ENCODE data around the gene POLR3G.

Gene POLR3G

DNA sequence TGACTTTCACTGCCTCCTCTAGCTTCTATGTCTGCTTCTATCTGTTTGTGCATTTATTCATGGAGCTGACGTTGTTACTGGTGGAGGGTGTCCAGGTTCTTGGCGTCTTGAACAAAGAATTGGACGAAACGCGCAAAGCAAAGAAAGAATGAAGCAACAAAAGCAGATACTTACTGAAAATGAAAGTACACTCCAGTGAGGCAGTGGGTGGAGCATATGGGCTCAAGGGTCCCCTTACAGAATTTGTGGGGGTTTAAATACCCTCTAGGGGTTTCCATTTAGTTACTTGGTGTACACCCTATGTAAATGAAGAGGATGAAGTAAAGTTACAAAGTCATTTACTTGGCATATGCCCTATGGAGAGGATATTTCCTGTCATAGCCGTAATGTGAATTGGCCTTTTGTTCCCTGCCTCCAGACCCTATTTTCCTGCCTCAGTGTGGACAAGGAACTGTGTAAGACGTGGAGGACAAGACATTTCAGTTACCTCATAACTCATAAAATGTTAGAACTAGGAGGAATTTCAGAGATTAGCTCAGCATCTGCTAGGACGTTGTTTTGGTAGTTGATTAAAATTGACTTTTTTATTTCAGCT lies 3.1 kb downstream of the POLR3G start:
- DNase-seq (ENCODE audit: extremely low read depth, low read depth) = no peak
- TF ChIP-seq, protein P1, sequence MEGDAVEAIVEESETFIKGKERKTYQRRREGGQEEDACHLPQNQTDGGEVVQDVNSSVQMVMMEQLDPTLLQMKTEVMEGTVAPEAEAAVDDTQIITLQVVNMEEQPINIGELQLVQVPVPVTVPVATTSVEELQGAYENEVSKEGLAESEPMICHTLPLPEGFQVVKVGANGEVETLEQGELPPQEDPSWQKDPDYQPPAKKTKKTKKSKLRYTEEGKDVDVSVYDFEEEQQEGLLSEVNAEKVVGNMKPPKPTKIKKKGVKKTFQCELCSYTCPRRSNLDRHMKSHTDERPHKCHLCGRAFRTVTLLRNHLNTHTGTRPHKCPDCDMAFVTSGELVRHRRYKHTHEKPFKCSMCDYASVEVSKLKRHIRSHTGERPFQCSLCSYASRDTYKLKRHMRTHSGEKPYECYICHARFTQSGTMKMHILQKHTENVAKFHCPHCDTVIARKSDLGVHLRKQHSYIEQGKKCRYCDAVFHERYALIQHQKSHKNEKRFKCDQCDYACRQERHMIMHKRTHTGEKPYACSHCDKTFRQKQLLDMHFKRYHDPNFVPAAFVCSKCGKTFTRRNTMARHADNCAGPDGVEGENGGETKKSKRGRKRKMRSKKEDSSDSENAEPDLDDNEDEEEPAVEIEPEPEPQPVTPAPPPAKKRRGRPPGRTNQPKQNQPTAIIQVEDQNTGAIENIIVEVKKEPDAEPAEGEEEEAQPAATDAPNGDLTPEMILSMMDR (IDR thresholded peaks at IDR 0.05; ENCODE audit: low read depth, low read length, missing control alignments) = no peak
- no peak overlapping the region for H3K4me3 ChIP-seq (replicated peaks; ENCODE audit: low read depth, low read length)

DNA sequence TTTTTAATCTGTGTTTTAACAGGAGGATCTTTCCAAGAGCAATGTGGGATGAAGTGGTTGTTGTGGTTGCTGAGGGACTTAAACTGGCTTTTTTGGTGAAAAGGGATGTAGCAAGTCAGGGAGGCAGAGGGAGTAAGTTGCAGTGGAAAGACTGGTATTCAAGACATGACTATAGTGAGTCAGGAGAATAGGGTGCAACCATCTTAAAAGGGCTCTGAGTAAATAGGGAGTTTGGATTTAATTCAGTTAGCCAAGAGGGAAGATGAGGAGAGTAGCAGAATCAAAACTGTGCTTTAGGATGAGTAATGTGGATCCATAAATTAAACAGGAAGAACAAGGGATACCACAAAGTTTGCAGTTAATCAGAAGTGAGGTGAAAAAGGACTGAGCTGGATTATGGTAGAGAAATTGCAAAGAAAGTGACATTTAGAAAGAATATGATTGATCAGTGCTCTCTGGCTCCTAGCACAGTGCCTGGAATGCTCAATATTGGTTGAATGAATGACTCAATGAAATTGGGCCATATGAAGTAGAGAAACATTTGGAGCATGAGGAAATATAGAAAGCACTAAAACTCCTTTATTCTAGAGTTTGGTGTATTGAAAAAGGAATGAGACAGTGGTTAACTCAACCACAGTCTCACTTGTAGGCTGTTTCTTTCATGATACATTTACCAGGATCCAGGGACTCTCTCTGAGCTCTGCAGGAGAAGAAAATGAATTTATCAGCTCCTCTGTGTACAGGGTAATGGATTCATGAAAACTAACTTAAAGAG lies 5.1 kb downstream of the POLR3G start:
- TF ChIP-seq, protein P1 (IDR thresholded peaks at IDR 0.05; ENCODE audit: low read depth, low read length, missing control alignments) = no peak
- H3K4me3 ChIP-seq (replicated peaks; ENCODE audit: low read depth, low read length) = no peak overlapping the region
- no peak for DNase-seq (ENCODE audit: extremely low read depth, low read depth)

DNA sequence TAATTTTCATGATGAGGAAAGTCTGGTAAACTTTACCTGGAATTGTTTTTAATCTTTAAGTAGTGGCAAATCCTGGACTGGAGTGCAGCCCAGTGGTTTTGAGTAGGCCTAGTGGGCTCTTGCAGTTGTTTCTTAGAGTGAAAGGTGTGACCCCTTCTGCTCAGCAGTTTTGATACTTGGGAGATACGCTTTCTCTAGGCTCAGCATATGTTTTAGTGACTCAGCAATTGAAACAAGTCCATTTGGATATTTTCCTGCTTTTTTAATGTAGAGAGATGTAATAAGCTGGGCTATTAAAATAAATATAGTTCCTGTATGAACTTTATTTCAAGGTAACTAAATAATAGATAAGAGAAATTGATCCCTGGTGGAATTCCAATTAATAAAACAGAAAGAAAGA lies 6.0 kb downstream of the POLR3G start:
- no peak for DNase-seq (ENCODE audit: extremely low read depth, low read depth)
- no peak overlapping the region for H3K4me3 ChIP-seq (replicated peaks; ENCODE audit: low read depth, low read length)
- TF ChIP-seq, protein P1 (IDR thresholded peaks at IDR 0.05; ENCODE audit: low read depth, low read length, missing control alignments) = no peak

DNA sequence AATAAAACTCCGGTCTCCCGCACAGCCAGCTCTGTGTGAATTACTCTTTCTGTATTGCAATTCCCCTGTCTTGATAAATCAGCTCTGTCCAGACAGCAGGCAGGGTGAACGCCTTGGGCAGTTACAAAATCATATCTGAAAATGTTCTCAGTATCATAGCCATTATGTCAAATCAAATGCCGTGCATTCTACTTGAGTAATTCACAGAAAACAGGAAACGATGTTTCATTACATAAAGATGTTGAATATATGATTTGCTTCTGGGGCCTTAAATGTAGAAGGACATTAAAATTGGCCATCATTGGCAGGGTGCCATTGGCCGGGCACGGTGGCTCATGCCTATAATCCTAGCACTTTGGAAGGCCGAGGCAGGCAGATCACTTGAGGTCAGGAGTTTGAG lies 8.5 kb downstream of the POLR3G start:
- no peak for DNase-seq (ENCODE audit: extremely low read depth, low read depth)
- TF ChIP-seq, protein P1 (IDR thresholded peaks at IDR 0.05; ENCODE audit: low read depth, low read length, missing control alignments) = no peak
- no peak overlapping the region for H3K4me3 ChIP-seq (replicated peaks; ENCODE audit: low read depth, low read length)

DNA sequence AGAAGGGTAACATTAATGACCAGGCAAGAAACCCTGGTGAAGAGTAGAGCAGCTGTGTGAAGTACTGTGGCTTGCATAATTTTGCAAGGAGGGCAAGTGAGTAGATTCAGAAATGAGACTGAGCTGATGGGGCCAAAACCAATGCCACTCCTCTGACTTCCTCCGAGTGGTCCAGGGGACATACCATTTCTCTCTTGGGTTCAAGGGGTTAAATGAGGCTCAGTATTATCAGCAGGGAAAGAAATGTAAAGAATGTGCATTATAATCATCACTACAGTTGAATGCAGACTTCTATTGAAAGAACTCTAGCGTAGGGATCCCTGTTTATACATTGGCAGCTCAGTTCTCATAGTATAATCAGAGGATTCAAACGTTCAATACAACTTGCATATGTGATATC lies 9.9 kb downstream of the POLR3G start:
- no peak for DNase-seq (ENCODE audit: extremely low read depth, low read depth)
- no peak overlapping the region for H3K4me3 ChIP-seq (replicated peaks; ENCODE audit: low read depth, low read length)
- TF ChIP-seq, protein P1 (IDR thresholded peaks at IDR 0.05; ENCODE audit: low read depth, low read length, missing control alignments) = no peak

DNA sequence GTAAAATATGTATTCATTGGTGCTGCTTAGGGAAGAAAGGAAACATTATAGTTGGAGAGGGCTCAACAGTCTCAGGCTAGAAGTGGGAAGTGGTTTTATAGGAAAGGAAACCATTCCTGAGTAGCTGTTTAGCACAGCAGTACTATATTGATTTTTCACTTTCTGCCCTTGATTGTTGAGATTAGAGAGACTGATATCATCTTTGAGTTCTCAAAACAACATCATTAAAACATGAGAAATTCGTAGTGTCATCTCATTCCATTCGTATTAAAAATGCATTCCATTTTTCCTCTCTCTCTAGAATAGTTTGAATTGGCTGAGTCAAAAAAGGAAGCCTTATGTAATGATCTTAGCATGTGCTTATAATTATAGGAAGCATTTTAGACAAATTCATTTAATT lies 14.1 kb downstream of the POLR3G start:
- DNase-seq (ENCODE audit: extremely low read depth, low read depth) = no peak
- TF ChIP-seq, protein P1 (IDR thresholded peaks at IDR 0.05; ENCODE audit: low read depth, low read length, missing control alignments) = no peak
- H3K4me3 ChIP-seq (replicated peaks; ENCODE audit: low read depth, low read length) = no peak overlapping the region

Data from HFF-Myc (cell line).